T-helper 2 cell (primary cell): ENCODE results near the gene FAM229B.
"Not testable (repeated sequence)": the region's sequence is repeated elsewhere in the genome, so short reads cannot be mapped to it uniquely, and the experiment has no call there.

Experiments used
- DNase-seq, 5 experiments: peaks; one replicate each; pipeline versions ENCODE4 v3.0.0 to v3.0.0-alpha.2; 2012 to 2022

Gene FAM229B

GRCh38 chr6:112065426-112065986 is 21.9 kb upstream of the FAM229B start:
- no peak for DNase-seq

- DNase-seq, result no peak
Observed at GRCh38 chr6:112066606-112067005, 20.8 kb upstream of the FAM229B start.

- no peak for DNase-seq
Observed at GRCh38 chr6:112081569-112081968, 5.8 kb upstream of the FAM229B start.

- no peak for DNase-seq
Observed at GRCh38 chr6:112085286-112086065, 1.9 kb upstream of the FAM229B start.

- peak in 1 of 5 experiments; percentile 4 for DNase-seq
Observed at GRCh38 chr6:112086744-112087135, 651 bp upstream of the FAM229B start.

- no peak for DNase-seq
Observed at GRCh38 chr6:112087916-112088315, 525 bp downstream of the FAM229B start.

GRCh38 chr6:112096901-112097300 is 9.5 kb downstream of the FAM229B start:
- no peak for DNase-seq

GRCh38 chr6:112100561-112100960 is 13.2 kb downstream of the FAM229B start:
- no peak for DNase-seq

GRCh38 chr6:112106026-112106425 is 18.6 kb downstream of the FAM229B start:
- not testable (repeated sequence) for DNase-seq

- DNase-seq, result no peak
Observed at GRCh38 chr6:112106562-112106961, 19.2 kb downstream of the FAM229B start.

GRCh38 chr6:112109262-112109661 is 21.9 kb downstream of the FAM229B start:
- DNase-seq, result no peak

- DNase-seq, result no peak
Observed at GRCh38 chr6:112113431-112113830, 26.0 kb downstream of the FAM229B start.

- DNase-seq, result no peak
Observed at GRCh38 chr6:112113918-112114317, 26.5 kb downstream of the FAM229B start.

- no peak for DNase-seq
Observed at GRCh38 chr6:112114577-112115223, 27.3 kb downstream of the FAM229B start.

GRCh38 chr6:112116221-112116620 is 28.8 kb downstream of the FAM229B start:
- no peak for DNase-seq

GRCh38 chr6:112117554-112117953 is 30.2 kb downstream of the FAM229B start:
- no peak for DNase-seq

- no peak for DNase-seq
Observed at GRCh38 chr6:112118034-112118433, 30.6 kb downstream of the FAM229B start.

- no peak for DNase-seq
Observed at GRCh38 chr6:112122756-112123155, 35.4 kb downstream of the FAM229B start.

GRCh38 chr6:112123982-112124381 is 36.6 kb downstream of the FAM229B start:
- DNase-seq, result no peak

GRCh38 chr6:112128208-112128607 is 40.8 kb downstream of the FAM229B start:
- DNase-seq, result no peak

GRCh38 chr6:112130878-112131277 is 43.5 kb downstream of the FAM229B start:
- no peak for DNase-seq

GRCh38 chr6:112139052-112139451 is 51.7 kb downstream of the FAM229B start:
- no peak for DNase-seq

GRCh38 chr6:112141707-112142106 is 54.3 kb downstream of the FAM229B start:
- DNase-seq, result no peak
